ENCODE data around the gene IL33. TPM values are rescaled to one million over a fixed set of nuclear protein-coding genes. Genes with fewer than 3 reads are reported as not detected.
A peak's percentile ranks its signal among the peaks of the same experiment; 100 is the strongest.

The IL33 gene
- polyA plus RNA-seq, 1 donor from 2014 or later = not detected

DNA sequence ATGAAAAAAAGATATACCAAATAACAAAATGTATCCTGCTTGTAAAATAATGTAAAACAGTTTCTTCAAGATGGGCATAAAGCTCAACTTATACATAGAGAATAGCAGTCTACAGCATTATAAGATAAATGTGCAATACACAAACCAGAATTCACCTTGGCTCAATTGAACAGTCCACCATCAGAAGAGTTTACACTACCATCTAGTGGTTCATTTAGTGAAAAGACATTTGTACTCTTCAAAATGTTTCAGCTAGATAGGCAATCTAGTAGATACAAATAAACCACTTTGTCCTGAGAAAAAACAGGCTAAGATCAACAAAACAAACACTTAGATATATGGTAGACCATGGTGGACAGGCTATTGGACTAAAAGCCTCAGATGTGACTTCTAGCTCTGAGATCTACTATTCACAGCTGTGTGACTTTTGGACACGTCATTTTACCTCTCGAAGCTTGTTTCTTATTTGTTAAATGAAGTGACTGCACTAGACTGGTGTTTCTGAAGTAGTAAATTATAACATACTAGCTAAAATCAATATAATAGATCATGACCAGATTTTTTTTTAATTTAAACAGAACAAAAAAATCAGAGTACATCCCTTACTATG is 90.5 kb downstream of the IL33 start:
- no peaks in the 10 kb centered on the region for H3K9me3 ChIP-seq (ENCODE audit: low read length)
- TF ChIP-seq RAD21 (conservative IDR thresholded peaks at IDR 0.05) (peak; percentile 89), EZH2 (IDR thresholded peaks at IDR 0.05; ENCODE audit: borderline replicate concordance, insufficient read depth, low read length, poor library complexity, severe bottlenecking) (no peak), CTCF (IDR thresholded peaks at IDR 0.05; ENCODE audit: poor library complexity, severe bottlenecking) (peak; percentile 85), SMC3 (conservative IDR thresholded peaks at IDR 0.05; ENCODE audit: poor library complexity) (peak; percentile 91), TAF1 (IDR thresholded peaks at IDR 0.05; ENCODE audit: low read depth) (no peak)
- no peak overlapping the region for H3K4me2 ChIP-seq (ENCODE audit: low read length)
- no peaks in the 10 kb centered on the region for H3K27me3 ChIP-seq (ENCODE audit: insufficient read depth, low read depth, low read length)
- no peak overlapping the region for H3K27ac ChIP-seq (ENCODE audit: low read length)
- H4K20me1 ChIP-seq (ENCODE audit: insufficient read depth) = no peaks in the 10 kb centered on the region
- no peaks in the 10 kb centered on the region for H3K36me3 ChIP-seq (ENCODE audit: insufficient read depth, low read length)
- H3K4me3 ChIP-seq (ENCODE audit: low read length) = no peak overlapping the region
- no peak overlapping the region for H2AFZ ChIP-seq (ENCODE audit: low read depth, low read length)
- H3F3A ChIP-seq (ENCODE audit: insufficient read depth, low read length, poor library complexity, severe bottlenecking) = no peaks in the 10 kb centered on the region
- H3K9ac ChIP-seq (ENCODE audit: low read length) = no peak overlapping the region
- H3K79me2 ChIP-seq (replicated peaks; ENCODE audit: insufficient read depth, low read length) = no peaks in the 10 kb centered on the region
- no peaks in the 10 kb centered on the region for H3K9me2 ChIP-seq (ENCODE audit: insufficient read depth, low read length)

Other genes starting within 250 kb of the IL33 start
- 47.6 and 48.7 TPM in 2 replicates for gene RANBP6, start 200.2 kb upstream of the IL33 start, polyA plus RNA-seq
- gene TPD52L3, start 112.6 kb downstream of the IL33 start, polyA plus RNA-seq = not detected in 2 replicates
- 87.5 and 96.6 TPM in 2 replicates for gene UHRF2, start 197.4 kb downstream of the IL33 start, polyA plus RNA-seq